Epithelial cell of esophagus (primary cell): Measurements from ENCODE around the gene PLXNA4.

ENCODE experiments used
- DNase-seq: peaks from one replicate; pipeline ENCODE4 v3.0.0; 2010; ENCODE audit warnings: low read depth
- H3K4me3 ChIP-seq: 2 replicates; pipeline ENCODE4 v1.5.1; 2011; ENCODE audit warnings: mild to moderate bottlenecking, low read length, control low read depth
- TF ChIP-seq, protein P1 (sequence below): IDR thresholded peaks from 2 replicates; pipeline ENCODE4 v1.5.1; 2011; ENCODE audit warnings: low read depth, mild to moderate bottlenecking, low read length, control low read depth, inconsistent platforms; ENCODE audit not compliant: insufficient read depth; ENCODE audit errors: missing control alignments

PLXNA4 gene

GRCh38 chr7:132078891-132079735 is 497.2 kb downstream of the PLXNA4 start:
- no peak overlapping the region for H3K4me3 ChIP-seq
- TF ChIP-seq, protein P1, sequence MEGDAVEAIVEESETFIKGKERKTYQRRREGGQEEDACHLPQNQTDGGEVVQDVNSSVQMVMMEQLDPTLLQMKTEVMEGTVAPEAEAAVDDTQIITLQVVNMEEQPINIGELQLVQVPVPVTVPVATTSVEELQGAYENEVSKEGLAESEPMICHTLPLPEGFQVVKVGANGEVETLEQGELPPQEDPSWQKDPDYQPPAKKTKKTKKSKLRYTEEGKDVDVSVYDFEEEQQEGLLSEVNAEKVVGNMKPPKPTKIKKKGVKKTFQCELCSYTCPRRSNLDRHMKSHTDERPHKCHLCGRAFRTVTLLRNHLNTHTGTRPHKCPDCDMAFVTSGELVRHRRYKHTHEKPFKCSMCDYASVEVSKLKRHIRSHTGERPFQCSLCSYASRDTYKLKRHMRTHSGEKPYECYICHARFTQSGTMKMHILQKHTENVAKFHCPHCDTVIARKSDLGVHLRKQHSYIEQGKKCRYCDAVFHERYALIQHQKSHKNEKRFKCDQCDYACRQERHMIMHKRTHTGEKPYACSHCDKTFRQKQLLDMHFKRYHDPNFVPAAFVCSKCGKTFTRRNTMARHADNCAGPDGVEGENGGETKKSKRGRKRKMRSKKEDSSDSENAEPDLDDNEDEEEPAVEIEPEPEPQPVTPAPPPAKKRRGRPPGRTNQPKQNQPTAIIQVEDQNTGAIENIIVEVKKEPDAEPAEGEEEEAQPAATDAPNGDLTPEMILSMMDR = no peak
- no peak for DNase-seq

DNA sequence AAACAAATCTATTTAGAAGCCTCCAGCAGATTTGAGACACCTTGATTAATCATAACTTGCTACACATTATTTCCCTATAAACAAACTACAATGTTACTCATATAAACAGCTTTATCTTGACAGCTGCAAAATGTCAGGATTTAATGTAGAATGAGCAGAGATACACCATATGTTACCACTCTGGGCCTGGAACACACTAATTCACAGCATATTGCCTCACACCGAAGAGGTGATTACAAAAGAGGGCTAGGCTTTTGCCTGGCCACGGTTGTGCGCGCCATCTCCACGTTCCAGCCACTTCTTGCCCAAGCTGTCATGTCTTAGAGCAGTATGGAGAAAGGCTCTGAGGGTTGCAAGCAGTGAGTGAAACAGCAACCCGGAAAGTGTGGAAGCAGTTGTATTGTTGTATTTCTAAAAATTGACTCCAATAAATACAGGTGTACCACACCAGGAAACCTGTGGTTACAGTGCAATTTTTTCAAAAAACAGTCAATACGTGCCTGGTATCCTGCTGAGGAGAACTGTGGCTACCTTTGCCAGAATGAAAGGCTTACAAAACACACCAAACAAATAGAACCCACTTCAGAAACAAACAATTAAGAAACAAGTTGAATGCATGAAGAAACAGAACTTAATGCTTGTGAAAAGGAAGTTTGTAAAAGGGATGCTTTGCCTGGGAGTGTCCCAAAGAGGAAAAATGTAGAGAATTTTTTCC is 498.1 kb downstream of the PLXNA4 start:
- TF ChIP-seq, protein P1 = no peak
- no peak for DNase-seq
- no peak overlapping the region for H3K4me3 ChIP-seq

GRCh38 chr7:132076301-132077035 is 499.8 kb downstream of the PLXNA4 start:
- DNase-seq = no peak
- no peak overlapping the region for H3K4me3 ChIP-seq
- TF ChIP-seq, protein P1 = no peak

GRCh38 chr7:132075515-132075914 is 500.8 kb downstream of the PLXNA4 start:
- TF ChIP-seq, protein P1 = no peak
- no peak overlapping the region for H3K4me3 ChIP-seq
- DNase-seq = no peak

DNA sequence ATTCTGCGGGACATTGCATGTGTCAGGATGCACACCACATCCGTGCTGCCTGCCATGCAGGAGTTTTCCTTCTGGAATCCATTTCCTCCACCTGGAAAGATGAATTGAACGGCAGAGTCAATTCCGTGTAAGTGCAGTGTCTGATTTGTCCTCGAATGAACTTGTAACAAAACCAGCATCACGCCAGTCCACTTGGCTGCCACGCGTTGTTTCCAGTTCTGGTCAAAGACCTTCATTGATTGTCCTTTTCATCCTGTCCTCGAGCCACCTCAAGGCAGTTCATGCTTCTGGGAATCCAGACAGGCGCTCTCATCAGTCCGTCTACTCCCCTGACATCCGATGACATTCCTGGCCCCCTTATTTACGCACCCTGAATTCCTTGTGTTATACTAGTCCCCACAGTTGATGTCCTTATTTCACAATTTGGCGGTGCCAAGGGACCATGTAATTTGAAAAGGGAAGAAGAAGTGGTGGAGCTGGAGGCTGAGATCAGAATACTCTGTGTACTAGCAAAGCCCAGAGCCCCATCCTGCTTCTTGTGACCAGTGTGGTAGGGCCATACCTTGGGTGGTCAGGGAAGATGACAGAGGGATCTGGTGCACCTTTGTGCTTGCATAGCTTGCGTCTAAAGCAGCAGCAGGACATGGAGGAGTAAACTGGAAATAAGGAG is 502.2 kb downstream of the PLXNA4 start:
- DNase-seq = no peak
- TF ChIP-seq, protein P1 = no peak
- no peak overlapping the region for H3K4me3 ChIP-seq
